IPS-18c (cell line): ENCODE measurements around the gene CACNB2.

Source experiments
- H3K4me3 ChIP-seq: 2 replicates; pipeline ENCODE4 v1.7.0; 2013; ENCODE audit warnings: low read depth, mild to moderate bottlenecking, low read length, moderate library complexity; ENCODE audit not compliant: insufficient read depth
- H3K9me3 ChIP-seq: one replicate; pipeline ENCODE4 v1.6.1; 2013; ENCODE audit warnings: mild to moderate bottlenecking, low read length, moderate library complexity; ENCODE audit not compliant: control insufficient read depth, insufficient read depth

The CACNB2 gene

GRCh38 chr10:18469125-18469524 lies 328.9 kb downstream of the CACNB2 start:
- Histone ChIP-seq H3K9me3 (no peaks in the 10 kb centered on the region), H3K4me3 (no peak overlapping the region)

- Histone ChIP-seq H3K9me3 (no peaks in the 10 kb centered on the region), H3K4me3 (no peak overlapping the region)
These were observed 332.8 kb downstream of the CACNB2 start for GRCh38 chr10:18472977-18473376.

GRCh38 chr10:18473424-18474117 lies 333.3 kb downstream of the CACNB2 start:
- Histone ChIP-seq H3K9me3 (no peaks in the 10 kb centered on the region), H3K4me3 (no peak overlapping the region)

- Histone ChIP-seq H3K9me3 (no peaks in the 10 kb centered on the region), H3K4me3 (no peak overlapping the region)
These were observed 333.9 kb downstream of the CACNB2 start for GRCh38 chr10:18474118-18474455.

GRCh38 chr10:18476076-18476647 lies 335.9 kb downstream of the CACNB2 start:
- H3K4me3 ChIP-seq, result no peak overlapping the region
- no peaks in the 10 kb centered on the region for H3K9me3 ChIP-seq

GRCh38 chr10:18478354-18478753 lies 338.1 kb downstream of the CACNB2 start:
- no peak overlapping the region for H3K4me3 ChIP-seq

GRCh38 chr10:18479502-18479901 lies 339.3 kb downstream of the CACNB2 start:
- no peaks in the 10 kb centered on the region for H3K9me3 ChIP-seq
- H3K4me3 ChIP-seq, result no peak overlapping the region

More at GRCh38 chr10:18478354-18478753, 338.1 kb downstream of the CACNB2 start:
- no peaks in the 10 kb centered on the region for H3K9me3 ChIP-seq

- Histone ChIP-seq H3K9me3 (no peaks in the 10 kb centered on the region), H3K4me3 (no peak overlapping the region)
These were observed 343.4 kb downstream of the CACNB2 start for GRCh38 chr10:18483516-18484186.

- no peak overlapping the region for H3K4me3 ChIP-seq
- no peaks in the 10 kb centered on the region for H3K9me3 ChIP-seq
These were observed 346.2 kb downstream of the CACNB2 start for GRCh38 chr10:18486438-18486837.

GRCh38 chr10:18490755-18491154 lies 350.5 kb downstream of the CACNB2 start:
- Histone ChIP-seq H3K9me3 (peaks cover 2% of the 10 kb centered on the region), H3K4me3 (no peak overlapping the region)

GRCh38 chr10:18497806-18498369 lies 357.7 kb downstream of the CACNB2 start:
- Histone ChIP-seq H3K4me3 (no peak overlapping the region), H3K9me3 (peaks cover 2% of the 10 kb centered on the region)

- Histone ChIP-seq H3K4me3 (no peak overlapping the region), H3K9me3 (peaks cover 2% of the 10 kb centered on the region)
These were observed 358.8 kb downstream of the CACNB2 start for GRCh38 chr10:18498998-18499397.

GRCh38 chr10:18500576-18500975 lies 360.4 kb downstream of the CACNB2 start:
- Histone ChIP-seq H3K4me3 (no peak overlapping the region), H3K9me3 (no peaks in the 10 kb centered on the region)

GRCh38 chr10:18501198-18501597 lies 361.0 kb downstream of the CACNB2 start:
- H3K9me3 ChIP-seq, result no peaks in the 10 kb centered on the region
- H3K4me3 ChIP-seq, result no peak overlapping the region

GRCh38 chr10:18501629-18502028 lies 361.4 kb downstream of the CACNB2 start:
- H3K9me3 ChIP-seq, result no peaks in the 10 kb centered on the region
- no peak overlapping the region for H3K4me3 ChIP-seq

GRCh38 chr10:18504161-18504560 lies 363.9 kb downstream of the CACNB2 start:
- Histone ChIP-seq H3K9me3 (no peaks in the 10 kb centered on the region), H3K4me3 (no peak overlapping the region)

- Histone ChIP-seq H3K9me3 (no peaks in the 10 kb centered on the region), H3K4me3 (no peak overlapping the region)
These were observed 365.4 kb downstream of the CACNB2 start for GRCh38 chr10:18505456-18506118.

- Histone ChIP-seq H3K4me3 (no peak overlapping the region), H3K9me3 (no peaks in the 10 kb centered on the region)
These were observed 368.4 kb downstream of the CACNB2 start for GRCh38 chr10:18508587-18508986.
